SKM-1 treated with dmso at 0.1 percent for 144 hours (cell line): ENCODE results near the gene ZNF213.

ENCODE experiments used
- DNase-seq: peaks from one replicate; lab custom pipeline; 2025; ENCODE audit not compliant: unreplicated experiment; lab: John Stamatoyannopoulos, UW

Gene ZNF213

GRCh38 chr16:3145660-3146059 lies 10.8 kb downstream of the ZNF213 start:
- no peak for DNase-seq

- DNase-seq = no peak
Measured at GRCh38 chr16:3147046-3147756, 12.4 kb downstream of the ZNF213 start.

DNA sequence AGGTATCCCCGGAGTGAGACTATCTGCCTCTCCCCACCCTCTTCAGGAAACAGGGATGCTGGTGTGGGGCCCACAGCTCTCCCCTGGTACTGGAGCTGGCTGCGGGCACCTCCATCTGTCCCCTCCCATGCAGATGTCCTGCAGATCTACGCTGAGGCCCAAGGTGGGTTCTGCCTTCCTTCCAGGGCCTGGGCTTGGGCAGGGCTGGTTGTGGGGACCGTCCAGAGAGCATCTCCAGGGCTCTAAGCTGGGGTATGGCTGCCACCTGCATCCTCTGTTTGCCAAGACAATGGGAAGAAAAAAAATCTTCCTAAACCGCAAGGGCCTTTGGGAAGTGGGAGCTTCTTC lies 12.9 kb downstream of the ZNF213 start:
- DNase-seq = no peak

- DNase-seq = no peak
Measured at GRCh38 chr16:3148256-3149192, 13.7 kb downstream of the ZNF213 start.

- DNase-seq = no peak
Measured at GRCh38 chr16:3149193-3149530, 14.3 kb downstream of the ZNF213 start.

DNA sequence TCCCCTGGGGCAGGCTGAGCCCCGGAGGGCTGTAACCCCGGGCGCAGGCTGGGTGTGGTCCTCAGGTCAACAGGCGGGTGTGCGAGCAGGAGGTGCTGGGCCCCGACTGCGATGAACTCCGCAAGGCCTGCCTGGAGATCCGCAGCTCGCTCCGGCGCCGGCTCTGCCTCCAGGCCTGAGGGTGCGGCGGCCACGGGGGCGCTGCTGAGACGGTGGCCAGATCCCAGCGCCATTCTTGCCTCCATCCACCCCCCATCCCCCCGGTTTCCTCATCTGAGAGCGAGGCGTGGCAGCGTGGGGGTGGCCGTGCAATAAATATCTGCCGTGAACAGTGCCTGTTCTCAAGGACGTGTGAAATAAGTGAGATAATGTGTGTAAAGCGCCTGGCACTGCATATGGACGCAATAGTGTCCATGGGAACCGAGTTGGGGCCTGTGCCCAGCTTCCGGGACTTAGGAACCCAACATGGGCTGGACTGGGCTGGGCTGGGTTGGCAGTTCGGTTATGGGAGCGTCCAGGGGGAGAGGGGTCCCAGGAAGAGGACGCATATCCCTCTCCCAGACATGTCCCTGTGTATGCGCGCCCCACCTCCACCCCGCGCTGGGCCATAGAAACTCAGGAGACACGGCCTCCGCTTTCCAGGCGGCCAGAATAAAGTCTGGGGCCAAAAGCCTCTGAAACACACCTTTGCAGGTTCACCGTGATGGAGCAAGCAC lies 15.0 kb downstream of the ZNF213 start:
- peak; percentile 65 for DNase-seq

GRCh38 chr16:3150346-3151218 lies 15.8 kb downstream of the ZNF213 start:
- peak; percentile 93 for DNase-seq

DNA sequence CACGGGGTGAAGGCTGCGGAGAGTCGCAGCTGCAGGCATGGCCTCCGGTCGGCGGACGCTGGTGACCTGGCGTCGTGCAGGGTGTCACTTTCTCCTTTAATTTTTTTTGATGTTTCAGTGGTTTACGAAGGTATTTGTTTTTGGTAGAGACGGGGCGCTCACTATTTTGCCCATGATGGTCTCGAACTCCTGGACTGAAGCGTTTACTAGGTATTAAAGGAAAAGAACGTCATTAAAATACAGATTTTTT lies 17.1 kb downstream of the ZNF213 start:
- no peak for DNase-seq

- peak; percentile 90 for DNase-seq
Measured at GRCh38 chr16:3152277-3152990, 17.6 kb downstream of the ZNF213 start.

- DNase-seq = no peak
Measured at GRCh38 chr16:3152991-3153368, 18.2 kb downstream of the ZNF213 start.

DNA sequence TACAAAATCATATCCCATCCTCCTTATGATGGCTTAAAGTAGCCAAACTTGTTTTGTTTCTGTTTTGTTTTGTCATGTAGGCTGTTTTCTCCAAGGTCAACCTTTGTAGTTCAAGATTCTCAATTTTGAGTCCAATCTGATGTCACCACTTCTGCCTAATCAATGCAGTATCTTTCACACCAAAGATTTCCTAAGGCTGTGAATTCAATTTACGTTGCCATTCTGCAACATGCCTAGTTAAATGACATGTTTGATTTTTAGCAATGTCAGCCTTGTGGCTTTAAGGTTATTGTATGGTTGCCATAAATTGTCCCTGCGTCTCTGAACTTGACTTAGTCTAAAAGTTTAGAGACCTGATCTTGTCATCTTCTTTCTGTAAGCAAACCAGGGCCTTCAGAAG lies 20.4 kb downstream of the ZNF213 start:
- no peak for DNase-seq

- no peak for DNase-seq
Measured at GRCh38 chr16:3155972-3156371, 21.1 kb downstream of the ZNF213 start.

- peak; percentile 71 for DNase-seq
Measured at GRCh38 chr16:3157229-3158025, 22.6 kb downstream of the ZNF213 start.

- no peak for DNase-seq
Measured at GRCh38 chr16:3158026-3158509, 23.2 kb downstream of the ZNF213 start.

- DNase-seq = peak; percentile 80
Measured at GRCh38 chr16:3158510-3159314, 23.9 kb downstream of the ZNF213 start.

DNA sequence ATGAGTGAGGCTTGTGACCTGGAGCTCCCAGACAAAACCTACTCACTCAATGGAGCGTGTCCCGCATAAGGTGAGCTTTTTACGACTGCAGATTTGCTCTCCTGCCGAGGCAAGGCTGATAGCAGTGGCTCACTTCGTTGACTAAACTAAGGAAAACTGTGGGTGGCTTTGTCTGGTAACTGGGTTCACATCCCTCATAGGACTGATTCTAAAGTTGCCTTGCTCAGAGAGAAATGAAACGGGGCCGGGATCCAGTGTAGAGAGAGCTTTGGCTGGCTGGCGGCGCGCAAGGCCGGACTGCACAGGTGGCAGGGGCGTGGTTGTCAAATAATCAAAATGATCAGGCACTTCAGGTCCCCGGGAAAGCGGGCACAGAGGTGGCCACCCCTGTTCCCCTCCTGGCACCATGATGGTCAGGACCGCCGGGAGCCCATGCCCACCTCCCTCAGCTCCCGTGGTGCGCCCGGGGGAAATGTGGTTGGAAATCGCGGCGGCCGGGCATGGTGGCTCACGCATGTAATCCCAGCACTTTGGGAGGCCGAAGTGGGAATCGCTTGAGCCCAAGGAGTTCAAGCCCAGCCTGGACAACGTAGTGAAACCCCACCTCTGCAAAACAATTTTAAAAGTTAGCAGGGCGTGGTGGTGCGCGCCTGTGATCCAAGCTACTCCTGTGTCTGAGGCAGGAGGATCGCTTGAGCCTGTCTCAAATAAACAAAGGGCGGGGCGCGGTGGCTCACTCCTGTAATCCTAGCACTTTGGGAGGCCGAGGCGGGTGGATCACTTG lies 26.6 kb downstream of the ZNF213 start:
- DNase-seq = no peak

- DNase-seq = no peak
Measured at GRCh38 chr16:3164121-3164991, 29.5 kb downstream of the ZNF213 start.
